ENCODE measurements around the gene EXOC6B.

EXOC6B gene

DNA sequence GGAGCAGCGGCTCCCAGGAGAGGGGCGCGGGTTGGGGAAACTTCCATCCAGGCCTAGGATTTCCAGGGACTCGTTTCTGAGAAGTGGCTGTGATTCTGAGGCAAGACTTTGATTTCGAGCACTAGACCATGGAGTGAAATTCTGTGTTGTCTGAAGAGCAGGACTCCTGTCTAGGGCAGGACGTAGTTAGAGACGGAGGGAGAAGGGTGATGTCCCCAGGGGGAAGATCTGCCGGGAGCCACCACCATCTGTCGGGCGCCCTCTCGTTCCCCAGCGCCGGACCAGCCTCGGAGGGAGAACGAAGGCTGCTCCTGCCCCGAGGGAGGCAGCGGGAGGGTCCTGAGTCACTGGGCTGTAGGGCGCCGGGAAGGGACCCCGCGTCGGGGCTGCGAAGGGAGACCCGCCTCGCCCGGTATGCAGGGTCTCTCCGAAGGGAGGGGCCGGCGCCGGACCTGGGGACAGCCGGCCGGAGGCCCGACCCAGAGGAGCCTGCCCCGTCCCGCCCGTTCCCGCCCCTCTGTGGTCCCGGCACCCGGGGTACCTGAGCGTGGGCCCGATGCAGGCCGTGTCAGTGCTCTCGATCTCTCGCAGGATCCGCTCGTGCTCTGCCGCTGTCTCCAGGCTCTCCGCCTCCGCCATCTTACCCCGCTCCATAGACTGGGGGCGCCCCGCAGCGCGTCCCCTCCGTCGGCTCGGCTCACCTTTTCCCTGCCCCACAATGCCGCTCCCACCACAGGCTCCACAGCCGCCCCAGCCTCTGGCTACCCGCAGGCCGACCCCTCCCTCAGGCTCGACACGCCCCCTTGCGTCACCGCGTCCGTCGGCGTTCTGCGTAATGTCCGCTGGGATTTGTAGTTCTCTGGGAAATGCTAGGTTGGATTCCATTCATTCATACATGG, at the start of gene EXOC6B:
Gene EXOC6B (minus strand): TSS at position 777 of the 899 bp plus-strand sequence.
- DNase-seq = peak; percentile 96

- no peak for DNase-seq
Observed at GRCh38 chr2:72871880-72872279, 46.0 kb upstream of the EXOC6B start.

DNA sequence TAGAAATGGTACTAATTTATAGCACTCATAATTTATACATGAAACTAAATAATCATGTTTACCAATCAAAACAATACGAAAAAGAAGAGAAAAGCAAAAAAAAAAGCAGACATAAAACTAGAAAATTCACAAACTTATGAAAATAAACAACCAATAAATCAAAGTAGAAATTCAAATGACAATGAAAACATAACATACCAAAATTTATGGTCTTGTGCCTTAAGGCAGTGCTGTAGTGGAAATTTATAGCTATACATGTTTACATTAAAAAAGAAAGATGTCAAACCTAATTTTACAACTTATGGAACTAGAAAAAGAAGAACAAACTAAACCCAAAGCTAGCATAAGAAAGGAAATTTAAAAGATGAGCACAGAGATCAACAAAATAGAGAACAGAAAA, 45.2 kb upstream of the EXOC6B start:
- no peak for DNase-seq

- no peak for DNase-seq
Observed at GRCh38 chr2:72864500-72864899, 38.7 kb upstream of the EXOC6B start.

DNA sequence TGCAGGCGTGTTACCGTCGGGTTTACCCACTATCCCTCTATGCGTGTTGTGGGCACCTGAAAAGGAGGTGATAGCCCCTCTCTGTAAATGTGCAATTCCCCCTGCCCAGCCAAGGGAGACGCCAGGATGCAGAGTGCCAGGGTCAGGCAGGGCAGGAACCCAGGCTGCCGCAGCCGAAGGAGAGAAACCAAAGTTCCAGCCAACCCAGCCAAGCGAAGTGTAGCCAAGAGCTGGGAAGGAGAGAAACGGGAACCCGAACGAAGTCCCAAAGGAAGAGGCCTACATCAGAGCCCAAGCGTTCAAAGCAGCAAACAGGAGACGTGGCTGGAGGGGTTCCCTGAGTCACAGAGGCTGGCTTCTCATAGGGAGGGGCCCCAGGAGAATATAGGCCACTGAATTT, 37.2 kb upstream of the EXOC6B start:
- DNase-seq = no peak

DNA sequence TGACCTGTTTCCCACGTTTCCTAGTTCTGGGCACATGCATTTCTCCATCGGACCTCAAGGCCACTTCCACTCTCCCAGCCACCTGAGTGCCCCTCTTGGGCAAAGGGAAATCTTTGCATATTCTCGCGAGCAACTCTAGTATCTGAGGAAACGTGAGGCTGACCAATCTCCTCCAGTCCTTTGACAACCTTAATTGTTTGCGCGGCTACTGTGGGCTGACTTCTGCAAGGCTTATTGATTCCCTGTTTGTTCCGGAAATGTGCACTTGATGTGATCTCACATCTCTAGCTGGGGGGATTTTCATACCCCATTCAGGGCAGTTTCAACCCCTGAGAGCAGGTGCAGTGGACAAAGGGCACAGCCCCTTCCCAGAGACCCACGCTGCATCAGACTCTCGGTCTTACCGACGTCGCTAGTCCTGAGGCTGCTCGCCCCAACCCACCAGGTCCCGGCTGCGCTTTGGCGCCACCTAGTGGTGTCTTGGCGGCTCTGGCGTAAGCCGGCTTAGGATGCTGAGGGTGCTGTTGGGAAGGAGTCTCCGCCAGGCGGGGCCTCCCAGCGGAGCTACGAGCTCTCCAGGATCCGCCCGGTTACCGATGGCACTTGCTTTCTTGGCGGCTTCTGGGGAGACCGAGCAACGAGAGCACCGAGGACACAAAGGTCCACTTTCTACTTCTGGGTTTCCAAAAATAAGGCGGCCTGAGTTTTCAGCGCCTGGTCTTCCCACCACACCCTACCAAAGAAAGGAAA, 36.6 kb upstream of the EXOC6B start:
- peak; percentile 88 for DNase-seq

- no peak for DNase-seq
Observed at GRCh38 chr2:72859831-72860262, 34.0 kb upstream of the EXOC6B start.

- DNase-seq = no peak
Observed at GRCh38 chr2:72851333-72851732, 25.5 kb upstream of the EXOC6B start.

GRCh38 chr2:72849138-72849462, 23.3 kb upstream of the EXOC6B start:
- DNase-seq = no peak

DNA sequence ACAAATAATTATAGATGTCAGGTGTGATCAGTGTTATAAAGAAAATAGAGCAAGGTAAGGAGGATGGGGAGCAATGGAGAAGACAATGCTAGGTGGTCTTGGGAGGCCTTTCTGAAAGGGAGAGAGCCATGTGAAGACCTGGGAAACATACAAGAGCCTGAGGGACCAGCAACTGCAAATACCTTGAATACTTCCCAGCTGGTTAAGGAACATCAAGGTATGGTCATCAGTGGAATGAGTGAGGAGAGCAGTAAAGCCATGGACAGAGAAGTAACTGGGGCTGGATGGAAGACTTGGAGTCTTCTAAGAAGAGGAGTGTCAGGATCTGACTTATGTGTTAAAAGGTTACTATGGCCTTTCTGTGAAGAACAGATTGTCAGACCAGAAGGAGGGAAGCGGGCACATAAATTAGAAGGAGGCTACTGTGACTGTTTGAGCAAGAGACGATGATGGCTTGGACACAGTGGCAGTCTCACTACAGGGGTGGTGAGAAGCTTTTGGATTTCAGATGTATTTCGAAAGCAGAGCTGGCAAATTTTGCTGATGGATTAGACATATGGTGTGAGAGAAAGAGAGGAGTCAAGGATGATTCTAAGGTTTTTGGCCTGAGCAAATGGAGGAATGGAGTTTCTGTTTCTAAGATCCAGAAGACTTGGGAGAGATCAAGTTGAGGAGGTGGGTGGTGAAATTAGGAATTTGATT, 22.8 kb upstream of the EXOC6B start:
- no peak for DNase-seq

DNA sequence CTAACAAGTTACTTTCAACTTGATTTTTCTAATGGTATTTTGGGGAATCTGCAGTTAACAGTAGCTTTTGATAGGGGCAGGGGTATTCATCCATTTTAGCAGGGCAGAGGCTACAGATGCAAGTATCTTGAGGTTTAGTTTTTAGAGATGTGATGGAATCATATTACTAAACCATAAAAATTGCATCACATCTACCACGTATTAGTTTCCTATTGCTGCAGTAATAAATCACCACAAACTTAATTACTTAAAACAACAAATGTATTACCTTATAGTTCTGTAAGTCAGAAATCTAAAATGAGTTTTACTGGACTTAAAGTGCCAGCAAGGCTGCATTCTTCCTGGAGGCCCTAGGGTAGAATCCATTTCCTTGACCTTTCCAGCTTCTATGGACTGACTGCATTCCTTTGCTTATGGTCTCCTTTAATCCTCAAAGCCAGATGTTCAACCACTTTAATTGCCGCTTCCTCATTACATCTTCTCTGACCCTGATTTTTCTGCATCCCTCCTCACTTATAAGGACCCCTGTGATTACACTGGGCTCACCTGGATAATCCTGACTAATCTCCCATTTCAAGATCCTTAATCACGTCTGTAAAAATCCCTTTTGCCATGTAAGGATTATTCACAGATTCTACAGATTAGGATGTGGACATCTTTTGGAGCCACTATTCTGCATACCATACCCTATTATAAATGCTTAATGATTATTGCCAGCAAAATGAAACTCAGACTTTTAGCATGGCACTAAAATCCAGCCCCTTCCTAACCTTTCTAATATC, 21.9 kb upstream of the EXOC6B start:
- no peak for DNase-seq

DNA sequence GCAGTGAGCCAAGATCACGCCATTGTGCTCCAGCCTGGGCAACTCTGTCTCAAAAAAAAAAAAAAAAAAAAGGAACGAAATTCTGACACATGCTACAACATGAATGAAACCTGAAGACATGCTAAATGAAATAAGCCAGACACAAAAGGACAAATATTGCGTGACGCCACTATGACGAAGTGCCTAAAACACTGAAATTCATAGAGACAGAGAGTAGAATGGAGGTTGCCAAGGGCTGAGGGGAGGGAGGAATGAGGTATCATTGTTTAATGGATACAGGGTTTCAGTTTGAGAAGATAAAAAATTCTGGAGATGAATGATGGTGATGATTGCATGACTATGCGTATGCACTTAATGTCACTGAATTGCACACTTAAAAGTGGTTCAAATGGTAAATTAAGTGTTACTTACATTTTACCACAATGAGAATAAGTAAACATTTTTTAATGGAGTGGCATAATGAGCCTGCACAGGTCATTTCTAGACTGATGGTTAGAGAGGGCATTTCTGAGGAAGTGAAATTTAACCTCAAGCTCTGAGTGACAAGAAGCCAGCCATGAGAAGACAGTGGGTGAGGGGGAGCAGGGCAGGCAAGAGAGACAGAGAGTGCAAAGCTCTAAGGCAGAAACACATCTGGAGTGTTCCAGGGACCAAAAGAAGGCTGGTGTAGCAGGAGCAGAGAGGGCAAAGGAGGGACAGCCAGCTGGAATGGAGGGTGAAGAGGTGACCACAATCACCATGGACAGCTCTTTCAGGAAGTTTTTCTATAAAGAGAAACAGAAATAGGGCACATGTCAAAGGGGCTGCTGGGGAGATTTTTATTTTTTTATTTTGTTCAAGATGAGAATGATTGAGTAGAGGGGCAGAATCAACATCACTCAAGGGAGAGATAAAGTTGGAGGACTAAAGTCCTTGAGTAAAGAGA, 20.6 kb upstream of the EXOC6B start:
- DNase-seq = no peak

DNA sequence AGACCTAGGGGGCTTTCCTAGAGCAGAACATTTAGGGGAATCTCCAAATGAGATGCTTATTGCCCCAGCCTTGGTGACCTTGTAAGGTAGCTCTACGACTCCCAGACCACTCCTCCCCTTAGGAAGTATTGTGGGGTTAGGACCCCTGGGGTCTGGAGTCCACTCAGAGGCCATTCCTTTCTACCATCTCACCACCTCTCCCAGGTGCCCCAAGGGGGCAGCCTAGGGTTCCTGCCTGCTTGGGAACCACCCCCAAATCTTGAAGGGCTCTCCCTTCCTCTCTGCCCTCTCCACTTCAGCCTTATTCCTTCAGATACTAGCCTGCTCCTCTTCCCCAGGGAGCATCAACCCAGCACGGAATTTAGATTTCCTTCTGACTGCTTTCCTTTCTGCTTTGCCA, 17.5 kb upstream of the EXOC6B start:
- no peak for DNase-seq

- DNase-seq = no peak
Observed at GRCh38 chr2:72841462-72842125, 15.8 kb upstream of the EXOC6B start.

- no peak for DNase-seq
Observed at GRCh38 chr2:72840066-72840465, 14.2 kb upstream of the EXOC6B start.

- no peak for DNase-seq
Observed at GRCh38 chr2:72837171-72837570, 11.3 kb upstream of the EXOC6B start.

DNA sequence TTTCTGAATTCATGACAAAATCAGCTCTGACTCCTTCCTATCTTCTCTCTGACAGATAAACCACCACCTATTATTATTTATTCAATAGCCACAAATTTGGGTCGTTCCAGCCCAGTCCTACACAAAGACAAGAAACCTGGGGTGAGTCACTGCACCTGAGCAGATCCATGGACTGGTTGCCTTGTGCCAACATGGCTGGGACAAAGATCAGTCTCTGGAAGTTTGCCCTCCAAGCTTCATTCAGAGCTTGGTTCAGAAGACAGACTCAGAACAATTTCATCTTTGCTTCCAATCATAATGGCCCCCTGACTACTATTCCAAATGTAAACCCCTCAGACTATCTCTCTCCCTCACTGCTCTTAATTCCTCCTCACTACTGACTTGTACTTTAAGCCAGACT, 9.6 kb upstream of the EXOC6B start:
- DNase-seq = no peak

- DNase-seq = no peak
Observed at GRCh38 chr2:72834596-72834995, 8.8 kb upstream of the EXOC6B start.

- DNase-seq = no peak
Observed at GRCh38 chr2:72833084-72833714, 7.4 kb upstream of the EXOC6B start.

- no peak for DNase-seq
Observed at GRCh38 chr2:72830273-72830672, 4.4 kb upstream of the EXOC6B start.

All from right forelimb (tissue), 1 donor.